OCI-LY7 (cell line): Measurements from ENCODE around the gene ZNF557. TPM values are rescaled to one million over a fixed set of nuclear protein-coding genes. Genes with fewer than 3 reads are reported as not detected.

Experiments used
- BruUV-seq: library from RNA; stranded (reverse); fragments of 400-500 nt; replicated peaks from 2 replicates; lab custom pipeline; 2021; lab: Mats Ljungman, UMichigan
- CTCF ChIA-PET: fragments of 300-600 bp; sonication (Branson Sonifier 250); formaldehyde crosslinking; loops from one replicate; lab custom pipeline; 2022; ENCODE audit warnings: antibody characterized with exemption; ENCODE audit not compliant: unreplicated experiment; lab: Charles Lee
- POLR2A ChIA-PET: fragments of 300-600 bp; sonication (Branson Sonifier 250); formaldehyde crosslinking; loops from one replicate; lab custom pipeline; 2022; ENCODE audit warnings: antibody characterized with exemption; lab: Charles Lee
- DNase-seq: peaks from one replicate; pipeline ENCODE4 v3.0.0-alpha.2; 2015; ENCODE audit warnings: low spot score
- H2AFZ ChIP-seq: fragments of 200-600 bp; sonication (generic), shearing (Covaris generic); 2 replicates; pipeline ENCODE4 v1.6.1; 2014; ENCODE audit warnings: mild to moderate bottlenecking, antibody characterized with exemption, low read length, moderate library complexity
- H3K27ac ChIP-seq: fragments of 200-600 bp; sonication (generic); 2 replicates; pipeline ENCODE4 v1.5.1; 2014; ENCODE audit warnings: mixed run types, low read depth, mild to moderate bottlenecking, moderate library complexity, low read length, inconsistent platforms; ENCODE audit not compliant: poor library complexity, severe bottlenecking
- H3K36me3 ChIP-seq: fragments of 200-600 bp; sonication (generic); 2 replicates; pipeline ENCODE4 v1.6.1; 2014; ENCODE audit warnings: mild to moderate bottlenecking, antibody characterized with exemption, low read length, moderate library complexity, mixed read lengths; ENCODE audit not compliant: insufficient read depth
- H3K4me1 ChIP-seq: fragments of 200-600 bp; sonication (generic); 2 replicates; pipeline ENCODE4 v1.5.1; 2014; ENCODE audit warnings: mild to moderate bottlenecking, low read length; ENCODE audit not compliant: insufficient read depth, poor library complexity, severe bottlenecking
- H3K4me2 ChIP-seq: fragments of 200-600 bp; sonication (generic); 2 replicates; pipeline ENCODE4 v1.6.1; 2014; ENCODE audit warnings: mild to moderate bottlenecking, low read length
- H3K4me3 ChIP-seq: fragments of 200-600 bp; sonication (generic); 2 replicates; pipeline ENCODE4 v1.5.1; 2014; ENCODE audit warnings: mild to moderate bottlenecking, low read depth, low read length; ENCODE audit not compliant: poor library complexity, severe bottlenecking
- H3K79me2 ChIP-seq: fragments of 200-600 bp; sonication (generic); 2 replicates; pipeline ENCODE4 v1.6.1; 2016; ENCODE audit warnings: low read depth, mild to moderate bottlenecking, low read length, moderate library complexity, mixed read lengths; ENCODE audit not compliant: insufficient read depth
- H3K9me2 ChIP-seq: fragments of 200-600 bp; sonication (generic); 2 replicates; pipeline ENCODE4 v1.6.1; 2016; ENCODE audit warnings: mild to moderate bottlenecking, low read length, mixed read lengths; ENCODE audit not compliant: insufficient read depth
- H3K9me3 ChIP-seq: fragments of 200-600 bp; sonication (generic); 2 replicates; pipeline ENCODE4 v1.6.1; 2014; ENCODE audit warnings: mild to moderate bottlenecking, mixed run types, low read length, mixed read lengths
- H4K20me1 ChIP-seq: fragments of 200-600 bp; sonication (generic); 2 replicates; pipeline ENCODE4 v1.6.1; 2014; ENCODE audit warnings: mild to moderate bottlenecking, antibody characterized with exemption, low read length, moderate library complexity, mixed read lengths; ENCODE audit not compliant: insufficient read depth
- CTCF ChIP-seq: fragments of 200-600 bp; sonication (generic); conservative IDR thresholded peaks from 2 replicates; pipeline ENCODE4 v1.5.1; 2014; ENCODE audit warnings: mild to moderate bottlenecking, antibody characterized with exemption, low read length, moderate library complexity, mixed read lengths
- EZH2phosphoT487 ChIP-seq: fragments of 200-600 bp; sonication (generic); IDR thresholded peaks from 2 replicates; pipeline ENCODE4 v1.6.1; 2018; ENCODE audit warnings: low read depth, borderline replicate concordance, mild to moderate bottlenecking, mixed run types, antibody characterized with exemption, low read length, moderate library complexity, mixed read lengths
- intact Hi-C: fragments of 100-400 bp; cut with micrococcal nuclease; formaldehyde crosslinking; loops from one replicate; pipeline ENCODE4 v1.10.0; 2022; ENCODE audit not compliant: unreplicated experiment
- total RNA-seq, 2 experiments: library from RNA; depleted of rRNA in 1 of 2; stranded (reverse); fragments of >200 nt in 1 of 2; shearing (Covaris generic) in 1 of 2; gene quantifications; 2 replicates each; pipeline ENCODE4 v1.2.3, GENCODE V29; 2014 to 2022

ZNF557 gene
- total RNA-seq, 2 experiments from 2014 or later: 12.0 to 16.1 TPM

GRCh38 chr19:7122701-7123100 is 53.2 kb downstream of the ZNF557 start:
- Histone ChIP-seq H4K20me1 (no peaks in the 10 kb centered on the region), H3K4me1 (no peaks in the 10 kb centered on the region), H3K9me2 (no peaks in the 10 kb centered on the region), H3K36me3 (peaks cover 83% of the 10 kb centered on the region), H3K4me2 (no peak overlapping the region), H3K9me3 (peaks cover 19% of the 10 kb centered on the region), H3K4me3 (no peak overlapping the region), H3K27ac (no peak overlapping the region), H2AFZ (no peak overlapping the region), H3K79me2 (no peaks in the 10 kb centered on the region)
- no peak for TF ChIP-seq EZH2phosphoT487
- TF ChIP-seq CTCF: no peak
- CTCF ChIA-PET: no interaction called here
- intact Hi-C loops: no loop called here
- no TSS peak for BruUV-seq
- no peak for DNase-seq
- POLR2A ChIA-PET: interaction anchor here (0.7 kb wide), 1 partner anchor 20 kb away, joined by 3 read pairs; no protein-coding TSS in a partner anchor

- BruUV-seq: no TSS peak
- DNase-seq: no peak
- Histone ChIP-seq H3K9me2 (no peaks in the 10 kb centered on the region), H3K27ac (no peak overlapping the region), H3K36me3 (peaks cover 84% of the 10 kb centered on the region), H4K20me1 (no peaks in the 10 kb centered on the region), H3K4me2 (no peak overlapping the region), H3K4me3 (no peak overlapping the region), H3K9me3 (peaks cover 19% of the 10 kb centered on the region), H3K79me2 (no peaks in the 10 kb centered on the region), H2AFZ (no peak overlapping the region), H3K4me1 (no peaks in the 10 kb centered on the region)
- POLR2A ChIA-PET: no interaction called here
- CTCF ChIA-PET: no interaction called here
- intact Hi-C loops: no loop called here
- no peak for TF ChIP-seq CTCF
- TF ChIP-seq EZH2phosphoT487: no peak
These were observed 55.3 kb downstream of the ZNF557 start for GRCh38 chr19:7124782-7125181.

- H3K36me3 ChIP-seq: peaks cover 84% of the 10 kb centered on the region
- no peak overlapping the region for H3K4me3 ChIP-seq
- no peak for DNase-seq
- peaks cover 19% of the 10 kb centered on the region for H3K9me3 ChIP-seq
- H3K4me1 ChIP-seq: no peaks in the 10 kb centered on the region
- H3K79me2 ChIP-seq: no peaks in the 10 kb centered on the region
- H4K20me1 ChIP-seq: no peaks in the 10 kb centered on the region
- BruUV-seq: no TSS peak
- no peak overlapping the region for H3K27ac ChIP-seq
- H2AFZ ChIP-seq: no peak overlapping the region
- CTCF ChIA-PET: no interaction called here
- H3K4me2 ChIP-seq: no peak overlapping the region
- no peaks in the 10 kb centered on the region for H3K9me2 ChIP-seq
- POLR2A ChIA-PET: no interaction called here
- intact Hi-C loops: no loop called here
- TF ChIP-seq EZH2phosphoT487 (no peak), CTCF (no peak)
These were observed 55.7 kb downstream of the ZNF557 start for GRCh38 chr19:7125221-7125620.
